Erythroblast (primary cell): ENCODE measurements around the gene CHST15.

ENCODE experiments used
- GATA1 ChIP-seq: IDR thresholded peaks from 2 replicates; pipeline ENCODE4 v1.6.1; 2011; ENCODE audit warnings: low read depth, mild to moderate bottlenecking, control low read depth, low read length, moderate library complexity
- POLR2A ChIP-seq: IDR thresholded peaks from 2 replicates; pipeline ENCODE4 v1.6.1; 2011; ENCODE audit warnings: mild to moderate bottlenecking, low read length

DNA sequence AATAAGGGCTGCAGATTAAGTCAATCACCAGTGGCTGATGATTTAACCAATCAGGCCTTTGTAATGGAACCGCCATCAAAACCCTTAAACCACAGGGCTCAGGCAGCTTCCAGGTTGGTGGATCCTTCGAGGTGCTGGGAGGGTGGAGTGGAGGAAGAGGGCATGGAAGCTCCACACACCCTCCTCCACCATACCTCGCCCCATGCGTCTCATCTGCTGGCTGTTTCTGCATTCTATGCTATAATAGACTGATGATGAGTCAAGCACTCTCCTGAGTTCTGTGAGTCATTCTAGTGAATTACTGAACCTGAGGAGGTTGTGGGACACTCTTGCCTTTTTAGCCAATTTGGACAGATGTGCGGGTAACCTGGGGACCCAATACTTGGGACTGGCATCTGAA lies 43.9 kb downstream of the CHST15 start:
- TF ChIP-seq POLR2A (no peak), GATA1 (no peak)
